NCI-H146 treated with DMSO at 0.1 percent for 48 hours (cell line): ENCODE results near the gene LSMEM2.
"Not testable (repeated sequence)": the region's sequence is repeated elsewhere in the genome, so short reads cannot be mapped to it uniquely, and the experiment has no call there.

ENCODE experiments used
- DNase-seq: peaks from one replicate; lab custom pipeline; 2025; ENCODE audit not compliant: unreplicated experiment; lab: John Stamatoyannopoulos, UW

LSMEM2 gene

DNA sequence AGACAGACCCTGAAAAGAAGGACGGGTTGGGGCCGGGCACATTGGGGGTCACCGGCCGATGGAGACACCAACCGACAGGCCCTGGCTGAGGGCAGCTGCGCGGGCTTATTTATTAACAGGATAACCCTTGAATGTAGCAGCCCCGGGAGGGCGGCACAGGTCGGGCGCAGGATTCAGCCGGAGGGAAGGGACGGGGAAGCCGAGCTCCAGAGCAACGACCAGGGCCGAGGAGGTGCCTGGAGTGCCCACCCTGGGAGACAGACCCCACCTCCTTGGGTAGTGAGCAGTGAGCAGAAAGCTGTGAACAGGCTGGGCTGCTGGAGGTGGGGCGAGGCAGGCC is 2.2 kb upstream of the LSMEM2 start:
- DNase-seq = no peak

DNA sequence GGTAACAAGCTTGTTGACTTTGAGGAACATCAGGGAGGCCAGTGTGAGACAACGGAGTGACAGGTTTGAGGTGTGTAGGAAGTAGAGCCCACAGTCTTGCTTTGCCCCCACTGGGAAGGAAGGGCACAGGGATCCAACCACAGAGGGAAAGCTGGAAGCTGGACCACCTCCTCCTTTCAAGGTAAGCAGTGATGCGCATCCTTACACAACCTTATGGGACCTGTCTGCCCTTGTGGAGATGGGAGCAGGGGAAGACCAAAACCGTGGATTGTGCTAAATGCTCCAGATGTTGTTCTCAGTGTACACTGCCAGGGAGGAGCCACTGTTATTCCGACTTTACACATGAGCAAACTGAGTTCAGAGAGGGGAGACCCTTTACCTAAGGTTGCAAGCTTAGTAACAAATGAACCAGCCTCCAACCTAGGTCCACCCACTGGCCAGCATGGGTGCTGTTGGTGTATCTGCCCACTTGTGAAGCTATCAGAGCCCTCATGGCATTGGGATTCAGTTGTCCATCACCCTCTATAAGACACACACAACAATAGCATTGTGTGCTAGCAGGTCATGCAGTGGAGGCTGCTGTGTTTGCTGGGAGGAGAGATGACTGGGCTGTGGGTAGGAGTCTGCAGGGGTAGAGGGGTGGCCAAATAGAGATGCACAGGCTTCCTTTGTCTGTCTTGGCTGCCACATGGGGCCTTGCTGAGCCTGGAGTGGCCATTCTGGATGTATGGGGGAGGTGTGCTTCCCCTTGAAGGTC is 586 bp upstream of the LSMEM2 start:
- no peak for DNase-seq

DNA sequence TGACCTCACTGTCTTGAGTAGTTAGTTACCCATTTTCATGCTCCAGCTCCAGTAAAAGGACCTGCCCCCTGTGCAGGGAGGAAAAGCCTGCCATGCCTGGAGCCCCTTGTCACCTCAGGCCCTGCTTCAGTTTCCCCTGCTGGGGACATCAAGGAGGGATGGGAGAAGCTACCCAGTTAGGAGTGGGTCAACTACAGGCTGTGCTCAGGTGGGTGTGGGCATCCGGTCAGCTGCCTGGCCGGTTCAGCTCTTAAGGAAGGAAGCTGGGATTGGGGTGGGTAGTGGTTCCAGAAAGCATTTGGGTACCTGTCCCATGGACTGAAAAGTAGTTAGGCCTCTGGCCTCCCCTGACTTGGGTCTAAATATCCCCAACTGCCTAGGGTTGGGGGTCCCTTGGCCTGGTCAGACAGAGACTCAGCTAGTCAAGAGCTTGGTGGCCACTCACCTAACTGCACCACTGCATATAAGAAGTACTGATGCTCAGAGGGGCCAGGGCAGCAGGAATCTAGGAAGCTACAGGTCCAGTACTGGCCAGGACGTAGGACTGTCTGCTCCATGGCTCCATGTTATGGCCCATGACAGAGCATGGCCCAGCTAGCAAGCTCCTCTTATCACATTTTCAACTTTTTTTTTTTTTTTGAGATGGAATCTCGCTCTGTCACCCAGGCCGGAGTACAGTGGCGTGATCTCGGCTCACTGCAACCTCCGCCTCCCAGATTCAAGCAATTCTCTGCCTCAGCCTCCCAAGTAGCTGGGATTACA is 549 bp downstream of the LSMEM2 start:
- DNase-seq = no peak

DNA sequence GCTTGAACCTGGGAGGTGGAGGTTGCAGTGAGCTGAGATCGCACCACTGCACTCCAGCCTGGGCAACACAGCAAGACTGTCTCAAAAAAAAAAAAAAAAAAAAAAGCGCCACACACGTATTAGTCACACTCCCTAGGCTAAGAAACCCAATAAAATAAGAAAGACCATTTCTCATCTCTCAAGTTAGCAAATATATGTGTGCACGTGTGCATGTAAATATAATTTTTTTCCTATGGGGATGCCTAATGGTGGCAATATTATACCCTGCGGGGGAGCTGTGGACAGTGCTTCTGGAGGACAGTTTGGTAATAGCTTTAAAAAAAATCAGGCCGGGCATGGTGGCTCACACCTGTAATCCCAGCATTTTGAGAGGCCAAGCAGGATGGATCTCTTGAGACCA is 5.2 kb downstream of the LSMEM2 start:
- not testable (repeated sequence) for DNase-seq

DNA sequence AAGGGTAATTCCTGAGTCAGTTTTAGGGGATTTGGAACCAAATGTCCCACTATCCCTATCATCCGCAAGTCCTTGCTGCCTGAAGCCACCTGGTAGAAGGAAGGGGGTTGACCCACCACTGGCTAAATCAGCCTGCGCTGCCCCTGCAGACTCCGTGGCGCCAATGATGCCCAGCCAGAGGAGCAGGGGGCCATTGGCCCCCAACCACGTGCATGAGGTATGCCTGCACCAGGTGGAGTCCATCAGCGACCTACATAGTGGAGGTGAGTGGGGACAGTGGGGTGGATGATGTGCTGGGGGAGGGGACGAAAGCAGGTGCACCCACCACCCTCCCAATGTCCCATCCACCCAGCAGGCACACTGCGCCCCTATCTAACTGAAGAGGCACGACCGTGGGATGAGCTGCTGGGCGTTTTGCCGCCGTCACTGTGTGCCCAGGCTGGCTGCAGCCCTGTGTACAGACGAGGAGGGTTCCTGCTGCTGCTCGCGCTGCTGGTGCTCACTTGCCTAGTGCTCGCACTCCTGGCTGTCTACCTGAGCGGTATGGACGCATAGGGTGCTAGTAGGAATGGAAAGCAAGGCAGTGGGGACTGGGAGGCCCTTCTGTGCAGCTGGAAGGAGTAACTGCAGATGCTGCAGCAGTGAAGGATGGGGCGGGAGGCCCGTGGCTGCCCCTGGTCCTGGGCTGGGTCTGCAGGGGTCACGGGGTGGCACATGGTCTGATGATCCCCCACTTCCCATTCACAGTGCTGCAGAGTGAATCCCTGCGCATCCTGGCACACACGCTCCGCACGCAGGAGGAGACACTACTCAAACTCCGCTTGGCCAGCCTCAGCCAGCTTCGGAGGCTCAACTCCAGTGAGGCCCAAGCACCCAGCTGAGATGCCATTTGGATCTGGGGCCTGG is 7.7 kb downstream of the LSMEM2 start:
- no peak for DNase-seq

DNA sequence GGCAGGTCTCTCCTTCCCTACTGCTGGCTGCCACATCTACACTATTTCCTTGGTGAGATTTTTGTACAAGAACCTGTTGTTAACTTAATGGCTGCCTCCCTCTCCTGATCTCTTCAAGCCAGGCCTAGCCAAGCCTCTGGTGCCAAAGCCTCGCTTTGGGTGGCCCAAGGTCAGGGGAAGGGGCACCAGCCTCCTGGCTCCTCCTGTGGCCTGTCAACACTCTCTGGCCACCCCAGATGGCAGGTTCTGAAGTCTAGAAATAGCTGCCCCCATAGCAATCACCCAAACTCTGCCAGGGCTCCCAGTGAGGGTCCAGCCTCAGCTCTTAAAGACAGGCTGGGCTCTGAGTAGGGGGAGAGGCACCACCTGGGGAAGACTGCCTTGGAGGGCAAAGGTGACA is 8.4 kb downstream of the LSMEM2 start:
- no peak for DNase-seq

DNA sequence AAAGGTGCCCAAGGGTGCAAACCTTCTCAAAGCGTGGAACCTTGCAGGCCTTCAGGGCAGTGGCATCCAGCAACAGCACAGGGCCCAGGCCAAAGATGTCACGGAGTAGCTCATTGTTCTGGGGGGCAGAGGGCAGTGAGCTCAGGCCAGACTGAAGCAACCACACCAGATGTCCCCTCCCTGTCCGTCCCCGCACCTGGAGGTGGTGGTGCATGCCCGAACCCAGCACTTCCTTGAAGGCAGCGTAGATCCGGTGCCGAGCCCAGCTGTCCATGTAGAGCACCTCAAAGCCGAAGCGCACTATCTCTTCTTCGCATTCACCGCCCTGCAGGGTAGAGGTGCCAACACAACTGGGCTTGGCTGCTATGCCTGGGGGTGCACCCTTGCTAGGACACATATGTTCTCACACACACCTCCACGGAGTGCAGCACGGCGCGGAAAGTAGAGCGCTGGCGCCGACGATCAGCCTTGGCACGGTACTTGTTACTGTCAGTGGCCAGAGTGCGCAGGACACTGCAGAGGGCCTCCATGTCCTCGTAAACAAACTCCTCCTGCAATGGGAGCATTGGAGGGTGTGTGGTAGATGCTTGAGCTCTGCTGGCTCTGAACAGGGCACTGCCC is 9.6 kb downstream of the LSMEM2 start:
- no peak for DNase-seq

DNA sequence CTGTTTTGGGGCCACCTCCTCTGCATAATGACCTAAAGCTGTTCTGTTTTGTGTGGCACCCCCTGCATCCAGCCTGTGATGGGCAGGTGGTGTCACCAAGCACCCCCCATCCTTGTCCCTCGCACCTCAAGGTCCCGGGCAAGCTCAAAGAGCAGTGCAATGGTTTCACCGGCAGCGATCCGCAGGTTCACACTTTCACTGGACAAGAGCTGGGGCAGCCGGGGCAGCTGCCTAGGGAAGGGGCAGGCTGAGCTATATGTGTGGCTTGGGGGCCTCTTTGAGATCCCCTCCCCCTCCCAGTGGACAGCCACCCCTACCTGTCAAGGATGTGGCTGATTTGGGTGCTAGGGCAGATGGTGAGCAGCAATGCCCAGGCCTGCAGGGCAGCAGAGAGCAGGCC is 10.2 kb downstream of the LSMEM2 start:
- DNase-seq = no peak

DNA sequence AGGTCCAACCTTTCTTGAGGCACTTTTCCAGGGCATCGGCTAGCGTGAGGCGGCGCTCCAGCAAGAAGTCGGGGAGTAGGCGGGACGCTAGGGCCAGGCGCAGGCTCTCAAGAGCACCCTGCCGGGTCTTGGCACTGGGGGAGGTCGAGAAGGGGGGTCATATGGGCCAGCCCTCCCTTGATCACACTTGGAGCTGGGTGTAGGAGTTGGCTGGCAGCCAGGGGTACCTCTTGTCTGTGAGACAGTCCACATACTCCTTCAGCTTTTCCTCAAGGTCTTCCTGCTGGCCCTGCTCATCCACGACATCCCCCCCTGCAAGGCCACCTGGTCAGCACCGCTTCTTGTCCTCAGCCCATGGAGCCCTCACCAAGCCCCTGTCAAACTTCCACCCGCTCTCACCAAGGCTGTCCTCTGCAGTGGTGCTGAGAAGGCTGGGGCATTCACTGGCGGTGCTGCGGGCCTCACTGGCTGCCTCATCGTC is 11.3 kb downstream of the LSMEM2 start:
- DNase-seq = no peak

DNA sequence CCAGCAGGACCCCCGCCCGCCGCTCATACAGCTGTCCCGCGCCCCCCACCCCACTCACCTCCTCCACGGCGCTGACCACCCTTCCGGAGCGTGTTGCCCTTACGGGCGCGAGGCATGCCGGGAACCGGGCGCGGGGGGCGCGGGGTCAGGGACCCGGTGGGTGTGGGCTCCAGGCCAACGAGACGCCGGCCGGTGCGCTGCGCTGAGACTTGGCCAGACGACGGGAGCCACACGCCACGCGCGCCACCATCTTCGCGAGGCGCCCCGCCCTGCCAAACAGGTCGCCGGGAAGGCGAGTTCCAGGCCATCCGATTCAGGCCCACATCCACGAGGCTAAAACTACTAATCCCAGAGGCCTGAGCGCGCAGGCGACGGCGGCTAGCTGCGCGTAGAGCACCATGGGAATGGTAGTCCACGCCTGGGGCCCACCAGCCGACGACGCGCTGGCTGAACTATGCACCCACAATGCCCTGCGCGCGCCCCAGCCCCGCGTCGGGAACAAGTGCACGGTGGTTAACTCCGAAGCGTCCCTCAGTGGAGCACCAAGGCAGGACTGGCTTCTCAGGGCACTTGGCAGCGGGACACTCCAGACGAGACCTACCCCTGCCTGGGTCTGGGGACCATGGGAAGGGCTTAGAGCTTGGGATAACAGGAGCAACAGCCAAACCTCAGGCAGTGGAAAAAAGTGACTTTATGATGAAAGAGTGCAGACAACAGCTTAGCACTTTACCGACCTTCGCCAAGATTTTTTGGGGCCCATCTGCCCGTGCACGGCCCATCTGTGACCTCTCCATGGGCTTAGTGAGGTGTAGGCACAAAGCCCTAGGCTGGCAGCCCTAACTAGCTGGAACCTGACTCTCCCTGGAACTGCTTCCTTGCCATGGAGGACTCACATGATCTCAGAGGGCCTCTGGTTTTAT is 13.5 kb downstream of the LSMEM2 start, which contains the start of gene IFRD2:
IFRD2 (minus strand) TSS at position 271 of the 920 bp plus-strand sequence; CDS start at position 116, 155 bp downstream.
- DNase-seq = peak; percentile 83

DNA sequence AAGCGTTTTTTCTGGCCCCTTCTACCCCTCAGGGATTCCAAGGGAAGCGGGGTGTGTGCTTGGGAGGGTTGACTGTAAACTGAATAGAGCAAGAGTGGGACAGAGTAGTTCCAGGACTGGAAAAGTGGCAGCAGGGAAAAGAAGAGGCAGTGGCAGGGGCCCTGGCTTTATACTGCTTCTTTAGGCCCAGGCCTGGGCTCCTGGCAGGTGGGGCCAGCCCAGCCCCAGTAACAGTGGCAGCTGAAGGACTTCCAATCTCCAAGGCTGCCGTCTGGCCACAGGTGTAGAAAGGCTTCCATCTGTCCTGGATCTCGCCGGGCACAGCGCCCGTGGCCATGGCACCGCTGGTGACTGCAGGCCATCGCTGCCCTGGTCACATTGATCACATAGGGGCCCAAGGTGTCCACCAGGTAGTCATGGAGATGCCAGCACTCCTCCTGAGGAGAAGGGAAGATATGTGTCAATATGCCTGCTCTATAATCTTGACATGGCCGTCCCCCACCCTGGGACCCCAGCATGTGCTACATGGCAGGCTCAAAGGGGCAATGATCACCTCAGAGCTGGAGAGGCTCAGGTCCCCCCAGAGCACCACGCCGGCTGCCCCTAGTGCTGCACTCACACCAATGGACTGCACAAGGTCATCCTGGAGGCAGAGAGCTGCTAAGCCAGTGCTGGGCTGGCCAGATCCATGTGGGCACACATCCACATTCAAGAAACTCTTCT is 14.4 kb downstream of the LSMEM2 start:
- no peak for DNase-seq

DNA sequence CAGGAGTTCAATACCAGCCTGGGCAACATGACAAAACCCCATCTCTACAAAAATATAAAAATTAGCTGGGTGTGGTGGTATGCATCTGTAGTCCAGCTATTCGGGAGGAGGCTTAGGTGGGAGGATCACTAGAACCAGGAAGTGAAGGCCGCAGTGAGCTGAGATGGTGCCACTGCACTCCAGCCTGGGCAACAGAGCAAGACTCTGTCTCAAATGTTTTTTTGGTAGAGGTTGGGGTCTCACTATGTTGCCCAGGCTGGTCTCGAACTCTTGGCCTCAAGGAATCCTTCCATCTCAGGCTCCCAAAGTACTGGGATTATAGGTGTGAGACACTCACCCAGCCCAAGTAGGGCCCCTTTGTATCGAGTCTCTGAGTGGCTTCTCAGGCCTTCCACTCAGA is 15.2 kb downstream of the LSMEM2 start:
- DNase-seq = no peak

DNA sequence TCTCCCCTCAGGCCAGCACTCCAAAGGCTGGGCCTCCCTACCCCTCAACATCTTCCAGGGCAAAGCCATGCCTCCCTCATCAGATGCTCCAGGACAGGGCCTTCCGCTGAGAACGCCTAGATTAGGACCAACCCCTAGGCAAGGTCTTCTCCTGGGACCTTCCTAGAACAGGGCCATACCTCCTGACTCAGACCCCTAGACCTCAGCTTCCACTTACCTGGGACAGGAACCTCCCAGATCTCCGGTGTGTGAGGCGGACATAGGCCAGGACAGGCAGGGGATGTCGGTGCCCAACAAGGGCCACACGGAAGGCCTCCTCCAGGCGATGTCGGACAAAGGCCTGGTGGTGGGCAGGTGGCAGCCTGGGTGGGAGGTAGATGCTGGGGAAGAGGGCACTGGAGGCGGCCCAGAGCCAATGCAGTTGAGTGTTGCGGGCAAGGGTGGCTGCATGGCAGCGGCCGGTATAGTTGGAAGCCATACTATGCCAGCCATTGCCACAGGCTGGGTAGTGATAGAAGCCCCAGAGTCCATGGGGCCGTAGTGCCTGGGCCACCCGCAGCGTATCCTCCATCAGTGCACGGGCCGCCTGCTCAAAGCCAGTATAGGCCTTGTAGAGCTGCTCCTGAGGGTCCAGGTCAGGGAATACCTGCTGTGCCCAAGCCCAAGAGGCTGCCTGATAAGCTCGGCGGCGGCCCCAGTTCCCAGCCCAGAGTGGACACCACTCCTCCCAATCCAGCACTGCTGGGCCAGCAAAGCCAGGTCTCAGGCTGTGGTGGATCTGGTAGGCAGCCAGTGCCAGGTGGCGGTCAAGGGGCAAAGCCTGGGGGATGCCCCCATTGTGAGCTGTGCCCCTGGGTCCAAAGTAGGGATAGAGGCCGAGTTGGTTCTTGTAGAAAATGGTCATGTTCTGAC is 15.9 kb downstream of the LSMEM2 start:
- DNase-seq = no peak

DNA sequence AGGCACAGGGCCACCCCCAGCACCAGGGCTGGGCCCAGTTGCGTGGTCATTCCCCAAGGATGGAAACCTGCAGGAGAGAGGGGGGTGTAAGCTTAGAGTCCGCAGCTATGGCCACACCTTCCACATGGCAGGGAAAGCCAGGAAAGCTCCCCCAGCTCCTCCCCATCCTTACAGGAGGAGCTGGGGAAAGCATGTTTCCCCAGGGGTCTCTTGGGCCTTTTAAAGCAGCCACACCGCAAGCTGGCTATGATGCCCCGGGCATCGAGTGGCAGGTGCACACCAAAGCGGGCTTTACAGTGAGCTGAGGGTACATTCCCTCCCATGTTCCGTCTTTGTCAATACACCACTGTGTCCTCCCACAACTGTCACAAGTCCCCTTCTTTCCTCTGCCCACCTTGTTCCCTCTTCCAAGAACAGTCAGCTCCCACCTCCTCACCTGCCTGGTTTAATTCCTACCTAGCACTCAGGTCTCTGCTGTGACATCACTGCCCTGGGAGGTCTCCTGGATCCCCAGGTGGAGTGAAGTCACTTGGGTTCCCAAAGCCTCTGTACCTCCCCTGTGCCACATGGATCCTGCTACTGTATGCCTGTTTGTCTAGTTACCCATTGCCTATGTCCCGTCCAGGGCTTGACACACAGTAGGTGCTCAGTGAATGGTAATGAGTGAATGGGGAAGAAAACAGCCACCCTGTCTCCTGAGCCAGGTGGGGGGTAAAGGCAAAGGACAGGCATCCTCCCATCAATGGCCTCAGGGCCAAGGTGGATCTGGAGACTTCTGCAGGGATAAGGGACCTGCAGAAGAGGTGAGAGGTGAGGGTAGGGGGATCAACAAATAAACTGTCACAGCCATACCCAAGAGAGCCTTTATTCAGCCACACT is 16.9 kb downstream of the LSMEM2 start:
- DNase-seq = no peak

DNA sequence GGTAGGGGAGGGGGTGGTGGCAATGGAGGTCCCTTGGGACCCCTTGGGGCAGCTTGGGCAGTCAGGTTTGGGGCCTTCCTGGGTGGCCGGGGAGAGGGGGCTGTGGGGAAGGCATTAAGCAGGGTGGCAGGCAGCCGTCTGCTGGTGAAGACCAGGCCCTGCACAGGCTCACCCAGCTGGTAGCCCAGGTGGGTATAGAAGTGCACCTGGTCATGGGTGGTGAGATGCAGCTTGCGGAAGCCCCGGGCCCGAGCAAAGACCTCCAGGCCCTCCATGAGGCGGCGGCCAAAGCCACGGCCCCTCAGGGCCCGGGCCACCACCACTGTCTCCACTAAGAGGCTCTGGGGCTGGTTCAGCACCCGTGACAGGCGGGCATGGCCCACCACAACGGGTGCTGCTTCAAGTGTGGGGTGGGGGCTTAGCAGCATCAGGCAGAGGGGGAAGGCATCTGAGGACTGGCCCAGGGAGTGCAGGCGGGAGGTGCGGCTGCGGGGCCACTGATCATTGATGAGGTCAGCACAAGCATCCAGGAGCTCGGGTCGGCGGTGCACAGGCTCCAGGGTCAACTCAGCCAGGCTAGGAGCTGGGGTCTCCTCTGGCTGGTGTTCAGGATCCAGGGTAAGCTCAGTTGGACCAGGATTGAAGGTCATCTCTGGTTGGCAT is 18.0 kb downstream of the LSMEM2 start:
- no peak for DNase-seq

DNA sequence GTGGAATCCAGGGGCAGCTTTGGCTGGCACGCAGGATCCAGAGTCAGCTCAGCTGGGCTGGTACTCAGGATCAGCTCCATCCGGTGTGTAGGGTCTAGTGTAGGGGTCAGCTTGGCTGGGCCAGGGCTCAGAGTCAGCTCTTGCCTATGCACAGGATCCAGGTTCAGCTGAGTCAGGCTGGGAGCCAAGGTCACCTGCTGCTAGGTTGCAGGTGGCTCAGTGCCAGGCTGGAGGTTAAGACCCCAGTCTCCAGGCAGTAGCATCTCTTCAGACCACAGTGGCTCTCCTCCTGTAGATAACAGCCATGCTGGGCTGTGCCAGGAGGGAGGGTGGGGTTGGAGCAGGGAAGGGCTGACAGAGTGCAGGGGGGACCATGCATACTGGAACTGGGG is 18.5 kb downstream of the LSMEM2 start:
- no peak for DNase-seq
